Measurements from ENCODE around the gene TUBG1.

TUBG1 gene

DNA sequence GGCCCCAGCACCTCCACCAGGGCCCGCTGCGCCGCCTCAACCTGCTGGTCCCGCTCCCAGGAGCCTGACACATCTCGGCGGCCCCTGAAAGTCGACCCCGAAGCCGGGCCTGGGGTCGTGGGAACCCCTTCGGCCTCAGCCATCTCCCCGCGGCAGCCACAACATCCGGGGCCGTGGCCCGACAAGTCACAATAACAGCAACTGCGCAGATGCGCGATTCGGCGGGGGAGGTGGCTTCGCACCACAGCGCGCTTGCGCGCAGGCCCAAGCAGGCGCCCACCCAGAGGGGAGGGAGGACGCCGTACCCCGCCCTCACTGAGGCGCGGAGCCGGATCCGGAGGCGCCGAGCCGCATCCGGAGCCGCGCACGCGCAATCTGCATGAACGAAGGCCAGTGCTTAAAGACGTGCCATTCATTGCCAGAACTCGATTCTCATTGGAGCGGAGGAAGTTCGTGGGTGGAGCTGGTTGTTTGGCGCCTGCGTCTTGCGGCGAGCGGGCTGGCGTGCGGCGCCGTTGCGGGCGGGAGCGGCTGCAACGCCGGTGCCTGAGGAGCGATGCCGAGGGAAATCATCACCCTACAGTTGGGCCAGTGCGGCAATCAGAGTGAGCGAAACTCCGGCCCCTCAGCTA, at the start of gene TUBG1, which contains the start of gene RETREG3:
Gene TUBG1 (plus strand): TSS at position 502 of the 632 bp plus-strand sequence. CDS start 55 bp downstream, at position 557.
Gene RETREG3 (minus strand): TSS at position 193 of the 632 bp plus-strand sequence. CDS start 50 bp downstream, at position 143.
- peak; percentile 97 for DNase-seq (ENCODE audit: low read depth)

DNA sequence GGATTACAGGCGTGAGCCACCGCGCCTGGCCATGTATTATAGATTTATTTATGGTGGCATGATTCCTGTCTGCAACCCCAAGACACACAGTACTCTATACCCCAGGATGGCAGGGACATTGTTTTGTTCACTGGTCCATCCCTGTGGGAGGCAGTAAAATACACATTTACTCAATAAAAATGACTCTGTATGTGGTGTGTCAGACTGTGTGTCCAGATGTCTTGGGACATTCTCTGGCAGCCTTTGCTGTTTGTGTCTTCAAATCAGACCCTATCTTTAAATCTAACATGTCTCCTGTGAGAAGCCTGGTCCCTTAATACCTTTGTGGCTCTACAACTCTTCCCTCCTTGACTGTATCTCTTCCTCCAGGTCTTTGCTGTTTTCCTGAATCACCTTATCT, 49.2 kb upstream of the TUBG1 start:
- no peak for DNase-seq (ENCODE audit: low read depth)

- DNase-seq (ENCODE audit: low read depth), result peak; percentile 84
Measured at GRCh38 chr17:42561897-42562387, 47.5 kb upstream of the TUBG1 start, which contains the start of gene COASY. TSS of gene COASY (plus strand) at chr17:42562148. CDS start at chr17:42562623, 475 bp downstream.

GRCh38 chr17:42562388-42563142, 46.9 kb upstream of the TUBG1 start:
- no peak for DNase-seq (ENCODE audit: low read depth)

GRCh38 chr17:42563143-42563509, 46.4 kb upstream of the TUBG1 start:
- DNase-seq (ENCODE audit: low read depth), result no peak

DNA sequence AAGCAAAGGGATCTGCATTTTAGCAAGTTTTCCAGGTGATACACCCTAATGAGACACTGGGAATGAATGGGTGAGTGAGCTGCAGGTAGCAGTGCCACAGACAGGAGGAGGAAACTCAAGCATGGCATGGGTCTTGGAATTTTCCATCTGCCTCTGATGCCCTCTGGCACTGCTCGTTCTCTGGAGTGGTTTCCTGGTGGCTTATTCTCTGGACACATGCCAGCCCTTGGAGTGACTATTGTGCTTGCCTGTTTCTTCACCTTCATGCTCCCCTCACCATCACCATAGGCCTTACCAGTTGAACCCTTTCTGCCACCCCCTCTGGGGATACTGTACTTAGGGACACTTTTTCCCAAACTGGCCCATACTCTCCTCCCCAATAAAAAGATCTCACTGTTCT, 45.9 kb upstream of the TUBG1 start:
- DNase-seq (ENCODE audit: low read depth), result no peak

DNA sequence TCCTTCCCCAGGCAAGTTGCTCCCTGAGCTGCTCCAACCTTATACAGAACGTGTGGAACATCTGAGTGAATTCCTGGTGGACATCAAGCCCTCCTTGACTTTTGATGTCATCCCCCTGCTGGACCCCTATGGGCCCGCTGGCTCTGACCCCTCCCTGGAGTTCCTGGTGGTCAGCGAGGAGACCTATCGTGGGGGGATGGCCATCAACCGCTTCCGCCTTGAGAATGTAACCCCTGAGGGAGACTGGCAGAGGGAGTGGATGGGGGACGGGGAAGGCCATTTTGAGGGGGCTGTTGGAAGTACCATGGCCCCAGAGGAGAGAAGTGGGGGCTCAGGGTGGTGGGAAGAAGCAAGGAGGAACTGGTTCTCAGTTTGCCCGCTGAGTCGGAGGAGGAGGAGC, 45.5 kb upstream of the TUBG1 start:
- no peak for DNase-seq (ENCODE audit: low read depth)

- no peak for DNase-seq (ENCODE audit: low read depth)
Measured at GRCh38 chr17:42564815-42565522, 44.5 kb upstream of the TUBG1 start.

DNA sequence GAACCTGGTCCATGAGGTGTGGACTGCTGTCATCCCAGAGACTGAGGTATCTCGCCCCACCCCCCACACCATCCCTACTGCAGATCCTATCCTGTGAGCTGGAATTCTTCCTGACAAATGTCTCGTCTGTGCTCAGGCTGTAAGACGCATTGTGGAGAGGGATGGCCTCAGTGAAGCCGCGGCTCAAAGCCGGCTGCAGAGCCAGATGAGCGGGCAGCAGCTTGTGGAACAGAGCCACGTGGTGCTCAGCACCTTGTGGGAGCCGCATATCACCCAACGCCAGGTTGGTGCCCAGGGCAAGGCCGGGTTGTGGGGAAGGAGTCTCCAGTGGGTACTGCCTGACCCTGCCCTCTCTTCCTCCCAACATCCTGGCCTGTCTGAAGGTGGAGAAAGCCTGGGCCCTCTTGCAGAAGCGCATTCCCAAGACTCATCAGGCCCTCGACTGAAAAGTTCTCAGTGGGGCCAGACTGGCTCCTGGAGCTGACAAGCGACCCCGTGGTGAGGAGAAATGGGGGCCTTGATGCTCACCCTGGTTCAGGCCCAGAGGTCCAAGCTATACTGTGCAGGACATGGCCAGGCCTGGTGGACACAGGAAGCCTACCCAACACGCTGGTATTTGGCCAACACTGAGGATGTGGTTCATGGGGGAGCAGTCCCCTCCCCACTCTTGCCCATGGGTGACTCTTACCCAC, 43.8 kb upstream of the TUBG1 start:
- no peak for DNase-seq (ENCODE audit: low read depth)

DNA sequence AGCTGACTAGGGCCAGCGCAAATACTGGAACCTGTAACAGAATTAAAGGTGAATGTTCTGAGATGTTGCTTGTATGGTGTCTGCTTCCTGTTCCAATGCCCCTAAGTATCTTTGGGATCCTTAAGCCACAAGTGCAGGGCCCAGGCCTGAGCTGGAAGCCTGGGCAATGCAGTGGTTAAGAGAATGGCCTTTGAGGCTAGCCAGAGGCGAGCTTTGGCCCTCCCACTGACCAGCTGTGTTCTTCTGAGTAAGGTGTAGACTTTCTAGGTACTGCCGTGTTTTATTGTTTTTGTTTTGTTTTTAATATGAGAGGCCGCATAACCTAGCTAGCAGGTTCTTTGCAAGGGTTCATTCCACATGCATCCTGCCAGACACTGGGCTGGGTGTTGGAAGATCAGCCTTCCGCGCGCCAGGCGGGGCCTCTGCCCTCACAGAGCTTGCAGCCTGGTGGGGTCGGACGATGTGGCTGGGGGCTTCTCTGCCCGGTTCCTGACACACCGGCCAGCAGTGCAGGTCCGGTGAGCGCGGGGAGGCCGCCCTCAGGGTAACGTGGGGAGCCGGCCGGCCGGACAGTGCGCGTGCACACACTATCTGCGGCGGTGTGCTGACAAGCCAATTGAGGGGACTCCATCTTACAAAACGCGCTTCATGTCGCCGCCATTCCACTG, 43.1 kb upstream of the TUBG1 start:
- no peak for DNase-seq (ENCODE audit: low read depth)

DNA sequence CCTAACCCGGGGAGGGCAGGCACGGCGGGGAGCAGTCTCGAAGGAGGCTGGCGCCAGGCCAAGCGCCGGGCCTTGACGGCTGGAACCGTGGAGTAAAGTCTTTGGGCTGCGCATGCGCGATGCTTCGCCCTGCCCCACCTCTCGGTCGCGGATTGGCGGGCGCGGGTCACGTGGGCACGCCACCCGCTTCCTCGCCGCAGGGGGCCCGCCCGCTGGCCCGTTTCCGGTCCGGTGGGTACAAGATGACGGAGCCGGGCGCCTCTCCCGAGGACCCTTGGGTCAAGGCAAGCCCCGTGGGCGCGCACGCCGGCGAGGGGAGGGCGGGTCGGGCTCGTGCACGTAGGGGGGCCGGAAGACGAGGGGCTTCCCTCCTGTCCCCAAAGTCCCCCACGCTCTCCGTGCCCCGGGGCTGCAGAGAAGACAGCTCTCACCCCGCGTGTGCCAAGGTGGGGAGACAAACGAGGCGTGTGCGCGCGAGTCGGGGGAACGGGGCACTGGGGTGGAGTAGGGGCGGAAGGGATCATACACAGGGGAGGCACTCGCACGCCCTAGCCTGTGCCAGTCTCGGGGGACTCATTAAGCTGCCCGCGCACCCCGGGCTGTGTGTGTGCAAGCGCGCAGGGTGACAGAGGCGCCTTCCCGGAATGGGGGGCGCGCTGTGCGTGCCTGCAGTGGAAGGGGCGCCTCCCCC, 42.5 kb upstream of the TUBG1 start, which contains the start of gene MLX:
Gene MLX (plus strand): TSS at position 218 of the 691 bp plus-strand sequence. CDS start 25 bp downstream, at position 243.
- DNase-seq (ENCODE audit: low read depth), result peak; percentile 79

GRCh38 chr17:42568341-42569111, 41.0 kb upstream of the TUBG1 start:
- DNase-seq (ENCODE audit: low read depth), result no peak

DNA sequence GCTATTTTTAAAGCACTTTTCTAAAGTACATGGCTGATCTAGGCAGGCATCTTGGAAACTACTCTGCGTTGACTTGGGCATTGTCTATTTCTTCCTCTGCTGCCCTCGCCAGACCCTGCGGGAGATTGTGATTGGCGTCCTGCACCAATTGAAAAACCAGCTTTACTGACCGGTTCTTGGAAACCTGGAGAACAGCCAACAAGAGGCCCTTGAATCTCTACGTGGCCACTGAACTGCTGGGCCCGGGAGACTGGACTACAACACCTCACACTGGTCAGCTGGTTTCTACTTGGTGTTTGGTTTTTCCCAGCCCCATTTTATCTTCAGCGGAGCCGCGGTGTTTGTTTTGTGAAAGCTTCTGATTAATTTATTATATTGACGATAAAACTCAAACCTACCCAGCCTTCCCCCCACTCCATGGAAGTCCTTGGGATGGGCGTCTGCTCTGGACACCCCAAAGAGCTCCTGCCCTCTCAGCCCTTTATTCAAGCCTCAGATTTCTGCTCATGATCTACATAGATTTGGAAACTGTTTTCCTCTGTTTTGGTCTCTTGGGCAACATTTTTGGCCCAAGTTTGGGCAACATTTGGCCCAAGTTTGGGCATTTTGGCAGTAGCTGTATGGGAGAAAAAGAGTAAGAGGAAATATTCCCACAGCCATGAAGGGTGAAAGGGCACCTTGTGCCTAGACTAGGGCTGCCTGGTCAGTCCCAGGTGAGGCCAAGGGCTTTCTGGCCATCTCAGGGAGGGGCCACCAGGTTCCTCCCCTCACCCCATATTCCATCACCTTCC, 37.9 kb upstream of the TUBG1 start:
- no peak for DNase-seq (ENCODE audit: low read depth)

GRCh38 chr17:42573095-42573494, 36.4 kb upstream of the TUBG1 start:
- DNase-seq (ENCODE audit: low read depth), result no peak

DNA sequence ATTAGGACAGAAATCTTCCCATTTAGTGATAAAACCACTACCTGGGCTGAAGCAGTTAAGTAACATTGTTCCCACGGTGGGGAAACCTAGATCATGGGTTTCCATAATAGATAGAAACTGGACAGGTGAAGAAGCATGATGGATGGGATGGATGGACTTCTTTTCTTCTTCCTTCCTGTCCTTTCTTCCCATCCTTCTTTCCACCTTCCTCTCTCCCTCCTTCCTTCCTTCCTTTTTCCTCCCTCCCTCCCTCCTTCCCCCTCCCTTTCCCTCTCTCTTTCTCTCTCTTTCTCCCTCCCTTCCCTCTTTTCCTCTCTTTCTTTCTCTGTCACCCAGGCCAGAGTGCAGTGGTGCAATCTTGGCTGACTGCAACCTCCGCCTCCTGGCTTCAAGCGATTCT, 35.0 kb upstream of the TUBG1 start:
- DNase-seq (ENCODE audit: low read depth), result no peak

DNA sequence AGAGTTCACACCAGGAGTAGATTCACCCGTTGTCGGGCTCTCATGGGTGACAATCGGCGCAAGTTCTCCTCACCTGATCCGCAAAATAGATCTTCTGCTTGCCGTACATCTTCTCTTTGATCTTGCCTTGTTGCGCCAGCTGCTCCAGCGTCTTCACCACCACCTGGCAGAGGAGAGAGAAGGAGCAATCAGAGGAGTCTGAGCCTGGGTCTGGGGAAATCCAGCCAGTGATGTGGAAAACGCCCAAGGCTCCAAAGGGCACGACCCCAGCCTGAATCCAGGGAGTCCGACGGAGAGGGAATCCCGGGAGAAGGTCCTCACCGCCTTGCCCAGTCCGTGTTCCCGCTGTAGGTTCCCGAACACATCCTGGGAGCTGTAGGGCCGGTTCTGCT, 32.3 kb upstream of the TUBG1 start:
- no peak for DNase-seq (ENCODE audit: low read depth)

DNA sequence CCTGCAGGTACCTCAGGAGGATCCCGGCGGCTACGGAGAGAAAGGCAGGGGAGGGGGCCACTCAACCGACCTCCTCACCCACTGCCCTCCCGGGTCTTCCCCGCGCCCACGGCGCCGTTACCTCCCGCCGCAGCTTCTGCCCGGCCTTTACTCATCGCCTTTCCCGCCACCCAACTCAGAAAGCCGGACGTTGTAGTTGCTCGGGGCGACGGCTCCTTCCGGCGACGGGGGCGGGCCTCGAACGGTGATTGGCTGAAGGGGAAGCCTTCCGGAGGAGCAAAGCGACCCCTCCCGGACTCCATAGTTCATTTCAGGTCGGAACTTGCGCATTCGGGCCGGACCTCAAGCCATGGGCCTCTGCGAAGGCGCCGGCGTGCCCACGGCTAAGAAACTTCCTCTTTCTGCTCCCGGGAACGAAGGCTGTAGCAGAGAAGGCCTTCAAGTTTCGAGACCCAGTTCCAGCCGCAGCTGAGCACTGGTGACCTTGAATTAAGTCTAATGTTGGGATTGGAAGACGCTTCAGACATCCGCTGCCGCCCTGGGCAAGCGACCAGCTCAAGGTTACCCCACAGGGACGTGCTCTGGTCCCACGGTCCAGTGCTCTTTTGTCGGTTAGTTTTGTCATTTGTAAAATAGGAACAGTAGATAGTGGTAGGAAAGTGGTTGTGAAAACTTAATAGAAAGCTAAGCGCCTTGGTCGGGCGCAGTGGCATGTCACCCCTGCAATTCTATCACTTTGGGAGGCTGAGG, 31.8 kb upstream of the TUBG1 start, which contains the start of gene PSMC3IP:
Gene PSMC3IP (minus strand): TSS at position 198 of the 750 bp plus-strand sequence. CDS start 43 bp downstream, at position 155.
- peak; percentile 84 for DNase-seq (ENCODE audit: low read depth)

DNA sequence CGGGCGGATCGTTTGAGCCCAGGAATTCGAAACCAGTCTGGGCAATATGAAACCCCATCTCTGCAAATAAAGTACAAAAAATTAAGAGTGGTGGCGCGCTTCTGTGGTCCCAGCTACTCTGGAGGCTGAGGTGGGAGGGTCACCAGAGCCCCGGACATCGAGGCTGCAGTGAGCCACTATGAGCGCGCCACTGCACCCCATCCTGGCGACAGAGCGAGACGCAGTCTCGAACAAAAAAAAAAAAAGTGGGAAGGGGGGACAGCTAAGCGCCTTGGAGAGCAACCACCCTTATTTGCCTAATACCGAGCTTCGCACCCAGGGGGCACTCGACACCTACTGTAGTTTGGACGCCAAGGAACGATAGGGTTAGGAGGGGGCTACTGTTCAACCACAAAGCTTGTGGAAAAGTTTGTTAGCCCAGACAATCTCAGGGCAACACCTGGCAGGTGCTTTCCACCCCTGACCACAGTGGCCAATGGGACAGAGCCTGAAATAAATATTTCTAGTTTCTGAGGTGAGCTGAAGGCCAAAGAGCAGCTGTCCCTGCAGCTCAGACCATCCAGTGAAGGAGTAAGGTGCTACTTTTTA, 31.1 kb upstream of the TUBG1 start:
- DNase-seq (ENCODE audit: low read depth), result peak; percentile 61

Measured in stimulated activated CD8-positive, alpha-beta memory T cell treated with anti-CD3 and anti-CD28 coated beads, Interleukin-15, amount 100 ng/mL, for 1 hour (primary cell).